A549 (cell line): Measurements from ENCODE around the gene CABP7. TPM values are rescaled to one million over a fixed set of nuclear protein-coding genes. Genes with fewer than 3 reads are reported as not detected.

Experiments
- ATAC-seq, 2 experiments: fragments of 200-7000 bp in 1 of 2; fragments of >200 bp in 1 of 2; cut with Nextera tagmentation in 1 of 2; cut with Tn5 transposase in 1 of 2; 3 replicates each; pipeline versions ENCODE4 v1.8.0 to v1.9.1; 2018 to 2020; ENCODE audit warnings: mild to moderate bottlenecking in 1 of 2, moderate library complexity in 1 of 2
- CTCF ChIA-PET: fragments of 300-600 bp; sonication (Branson Sonifier 250); formaldehyde crosslinking; extraction: SDS; loops from one replicate; lab custom pipeline; 2021; ENCODE audit warnings: antibody characterized with exemption, inconsistent platforms; lab: Yijun Ruan, JAX
- POLR2A ChIA-PET: fragments of 350-600 bp; formaldehyde crosslinking; extraction: SDS; loops from one replicate; lab custom pipeline; 2021; ENCODE audit warnings: antibody characterized with exemption, inconsistent platforms; lab: Yijun Ruan, JAX
- DNase-seq, 2 experiments: peaks; one replicate each; pipeline versions ENCODE4 v3.0.0 to v3.0.0-alpha.2; 2011 to 2016; ENCODE audit warnings: low read depth in 1 of 2, low spot score in 1 of 2
- FAIRE-seq: peaks from 2 replicates; lab custom pipeline; 2011; peaks lifted over from hg19 to GRCh38; lab: Jason Lieb, UNC
- H3K27ac ChIP-seq, 2 experiments: fragments of >200 bp; sonication (Bioruptor Twin); formaldehyde crosslinking; 3 replicates each; pipeline ENCODE4 v1.5.1; 2016 to 2017
- H3K4me1 ChIP-seq: fragments of >200 bp; sonication (Bioruptor Twin); formaldehyde crosslinking; 3 replicates; pipeline ENCODE4 v1.6.1; 2016
- H3K4me2 ChIP-seq: fragments of >200 bp; sonication (Bioruptor Twin); formaldehyde crosslinking; 3 replicates; pipeline ENCODE4 v1.6.1; 2016
- H3K4me3 ChIP-seq: fragments of >200 bp; sonication (Bioruptor Twin); formaldehyde crosslinking; 3 replicates; pipeline ENCODE4 v1.5.1; 2016
- H3K9me3 ChIP-seq: fragments of >200 bp; sonication (Bioruptor Twin); formaldehyde crosslinking; 3 replicates; pipeline ENCODE4 v1.6.1; 2016
- CBX2 ChIP-seq: fragments of 200-600 bp; sonication (generic); IDR thresholded peaks from 2 replicates; pipeline ENCODE4 v1.6.1; 2016; ENCODE audit warnings: low read depth, mild to moderate bottlenecking, borderline replicate concordance
- CEBPB ChIP-seq, 2 experiments: fragments of >200 bp in 1 of 2; sonication (Bioruptor Twin) in 1 of 2; formaldehyde crosslinking in 1 of 2; IDR thresholded peaks; 2 replicates each; pipeline ENCODE4 v1.6.1; 2012 to 2016
- CHD2 ChIP-seq: fragments of 150-350 bp; IDR thresholded peaks from 2 replicates; pipeline ENCODE4 v1.6.1; 2014; ENCODE audit warnings: low read length; ENCODE audit not compliant: partially characterized antibody
- CHD4 ChIP-seq: fragments of 200-600 bp; sonication (generic); IDR thresholded peaks from 2 replicates; pipeline ENCODE4 v1.6.1; 2016; ENCODE audit warnings: antibody characterized with exemption, mild to moderate bottlenecking, borderline replicate concordance
- EHF ChIP-seq: fragments of 250-450 bp; sonication (Bioruptor Pico); IDR thresholded peaks from 2 replicates; pipeline ENCODE4 v1.5.0; 2020; ENCODE audit warnings: mild to moderate bottlenecking
- EHMT2 ChIP-seq: fragments of 200-600 bp; sonication (generic); IDR thresholded peaks from 2 replicates; pipeline ENCODE4 v1.6.1; 2016; ENCODE audit warnings: antibody characterized with exemption, low read depth, mild to moderate bottlenecking, moderate library complexity
- EP300 ChIP-seq, 2 experiments: fragments of >200 bp; sonication (Bioruptor Twin); formaldehyde crosslinking; IDR thresholded peaks; 2 replicates in 1 of 2; 3 replicates in 1 of 2; pipeline ENCODE4 v1.6.1; 2016 to 2017
- FOSB ChIP-seq: fragments of 250-450 bp; sonication (Bioruptor Pico); IDR thresholded peaks from 2 replicates; pipeline ENCODE4 v1.5.0; 2020; ENCODE audit warnings: mild to moderate bottlenecking, moderate library complexity
- HDAC2 ChIP-seq: fragments of 200-600 bp; sonication (generic); IDR thresholded peaks from 2 replicates; pipeline ENCODE4 v1.6.1; 2016
- JUN ChIP-seq, 2 experiments: fragments of >200 bp; sonication (Bioruptor Twin); formaldehyde crosslinking; IDR thresholded peaks; 2 replicates in 1 of 2; 3 replicates in 1 of 2; pipeline ENCODE4 v1.6.1; 2016 to 2017
- JUNB ChIP-seq: fragments of >200 bp; sonication (Bioruptor Twin); formaldehyde crosslinking; IDR thresholded peaks from 2 replicates; pipeline ENCODE4 v1.6.1; 2016
- KDM1A ChIP-seq: fragments of 200-600 bp; sonication (generic); IDR thresholded peaks from 2 replicates; pipeline ENCODE4 v1.6.1; 2016; ENCODE audit warnings: low read depth, mild to moderate bottlenecking
- KDM5A ChIP-seq: fragments of 200-600 bp; sonication (generic); IDR thresholded peaks from 2 replicates; pipeline ENCODE4 v1.6.1; 2016; ENCODE audit warnings: antibody characterized with exemption, mild to moderate bottlenecking
- MAFK ChIP-seq: fragments of 450-650 bp; IDR thresholded peaks from 2 replicates; pipeline ENCODE4 v1.6.1; 2014; ENCODE audit not compliant: partially characterized antibody
- NFE2L2 ChIP-seq: fragments of 150-350 bp; conservative IDR thresholded peaks from 2 replicates; pipeline ENCODE4 v1.6.1; 2014; ENCODE audit warnings: low read length
- NR3C1 ChIP-seq: fragments of >200 bp; sonication (Bioruptor Twin); formaldehyde crosslinking; IDR thresholded peaks from 3 replicates; pipeline ENCODE4 v1.6.1; 2017
- POLR2A ChIP-seq: IDR thresholded peaks from 2 replicates; pipeline ENCODE4 v1.6.1; 2012; ENCODE audit warnings: mild to moderate bottlenecking, low read length
- POLR2AphosphoS2 ChIP-seq: conservative IDR thresholded peaks from 2 replicates; pipeline ENCODE4 v1.6.1; 2012; ENCODE audit warnings: low read length, improper control_type of control experiment, inconsistent platforms
- RAD21 ChIP-seq, 2 experiments: fragments of >200 bp in 1 of 2; sonication (Bioruptor Twin) in 1 of 2; formaldehyde crosslinking in 1 of 2; IDR thresholded peaks in 1 of 2; conservative IDR thresholded peaks in 1 of 2; 2 replicates in 1 of 2; 3 replicates in 1 of 2; pipeline ENCODE4 v1.6.1; 2012 to 2018; ENCODE audit warnings: inconsistent platforms in 1 of 2
- RARB ChIP-seq: fragments of 250-450 bp; sonication (Bioruptor Pico); IDR thresholded peaks from 2 replicates; pipeline ENCODE4 v1.8.0; 2021; ENCODE audit warnings: mild to moderate bottlenecking, moderate library complexity
- RNF2 ChIP-seq: fragments of 200-600 bp; sonication (generic); IDR thresholded peaks from 2 replicates; pipeline ENCODE4 v1.6.1; 2016; ENCODE audit warnings: low read depth, mild to moderate bottlenecking, antibody characterized with exemption, moderate library complexity, borderline replicate concordance
- ZC3H11A ChIP-seq: fragments of 450-650 bp; IDR thresholded peaks from 2 replicates; pipeline ENCODE4 v1.6.1; 2014; ENCODE audit warnings: antibody characterized with exemption, mild to moderate bottlenecking
- ZFP36 ChIP-seq: fragments of 450-650 bp; IDR thresholded peaks from 2 replicates; pipeline ENCODE4 v1.6.1; 2014; ENCODE audit warnings: borderline replicate concordance; ENCODE audit not compliant: partially characterized antibody
- WGBS: methylation state at CpG from one replicate; pipeline ENCODE4 v1.1.6; 2017; ENCODE audit errors: missing lambda C conversion rate; 5-methylcytosine and 5-hydroxymethylcytosine counted together
- polyA minus RNA-seq: library from RNA; depleted of rRNA, polyadenylated mRNA; stranded (reverse); fragments of >200 nt; gene quantifications from 2 replicates; pipeline ENCODE4 v1.2.3, GENCODE V29; 2011; rRNA and poly(A)+ RNA removed
- polyA plus RNA-seq, 4 experiments: library from polyadenylated mRNA; depleted of rRNA in 3 of 4; stranded (reverse); fragments of >200 nt; fragmentation: RNase III in 1 of 4; extraction: RNeasy Plus Mini Kit Qiagen cat#74134 plus additional on column Dnase treatment in 1 of 4; gene quantifications; 2 replicates in 3 of 4; 3 replicates in 1 of 4; pipeline ENCODE4 v1.2.3, GENCODE V29; 2011 to 2017
- TF ChIP-seq, protein P1 (sequence below): fragments of >200 bp; sonication (Bioruptor Twin); formaldehyde crosslinking; IDR thresholded peaks from 2 replicates; pipeline ENCODE4 v1.6.1; 2016
- TF ChIP-seq, protein P2 (sequence below): fragments of 250-450 bp; sonication (Bioruptor Pico); IDR thresholded peaks from 2 replicates; pipeline ENCODE4 v1.5.0; 2021; ENCODE audit warnings: mild to moderate bottlenecking, moderate library complexity, borderline replicate concordance
- TF ChIP-seq, protein P3 (sequence below): fragments of 200-600 bp; sonication (generic); IDR thresholded peaks from 2 replicates; pipeline ENCODE4 v1.6.1; 2016; ENCODE audit warnings: antibody characterized with exemption, mild to moderate bottlenecking, moderate library complexity

Gene CABP7
- polyA plus RNA-seq (2011; rRNA removed) = 0.05 and 0.09 TPM in 2 replicates
- polyA plus RNA-seq (2012; cell fraction: cytosol; rRNA removed) = 0.15 and 0.21 TPM in 2 replicates
- 0.17 and 0.27 TPM in 2 replicates for polyA plus RNA-seq (2012; cell fraction: nucleus; rRNA removed)
- polyA plus RNA-seq (2017; fragmentation: RNase III; extraction: RNeasy Plus Mini Kit Qiagen cat#74134 plus additional on column Dnase treatment) = 0.13 to 0.17 TPM (median 0.15 TPM) in 3 replicates
- polyA minus RNA-seq = 0.15 and 0.21 TPM in 2 replicates

DNA sequence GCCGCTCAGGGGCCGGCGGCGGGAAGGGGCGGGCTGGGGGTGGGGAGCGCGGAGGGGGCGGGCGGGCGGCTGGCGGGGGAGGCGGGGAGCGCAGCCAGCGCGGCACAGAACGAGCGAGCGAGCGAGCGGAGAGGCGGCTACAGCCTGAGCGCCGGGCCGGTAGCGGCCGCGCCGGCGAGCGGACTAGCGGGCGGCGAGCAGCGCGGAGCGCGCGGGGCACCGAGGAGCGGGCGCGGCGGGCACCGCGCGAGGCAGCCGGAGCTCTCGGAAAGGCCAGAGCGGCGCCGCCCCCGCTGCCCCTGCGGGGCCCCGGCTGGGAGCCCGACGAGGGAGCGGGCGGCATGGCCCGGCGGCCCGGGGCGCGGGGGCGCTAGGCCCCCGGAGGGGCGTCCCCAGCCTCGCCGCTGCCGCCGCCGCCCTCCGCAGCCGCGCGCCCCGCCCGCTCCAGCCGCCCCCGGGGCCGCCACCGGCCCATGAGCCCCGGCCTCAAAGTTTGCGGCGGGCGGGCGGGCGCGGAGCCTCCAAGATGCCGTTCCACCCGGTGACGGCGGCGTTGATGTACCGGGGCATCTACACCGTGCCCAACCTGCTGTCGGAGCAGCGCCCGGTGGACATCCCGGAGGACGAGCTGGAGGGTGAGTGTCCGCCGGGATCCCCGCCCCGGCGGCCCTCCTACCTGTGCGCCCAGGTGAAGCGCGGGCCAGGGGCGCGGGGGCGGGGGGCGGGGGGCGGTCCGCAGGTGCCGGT lies at the start of gene CABP7:
TSS of gene CABP7 (plus strand) at position 105 of the 747 bp plus-strand sequence. CDS start at position 527, 422 bp downstream.
- no peak; a peak in 1 of 6 replicates for ATAC-seq
- peak within 1 kb of the TSS; percentile 83 for H3K4me2 ChIP-seq
- DNase-seq = no peak
- FAIRE-seq = no peak
- TF ChIP-seq EHF (CRISPR knock-in tag) (no peak), ZC3H11A (no peak), EHMT2 (no peak), CHD2 (no peak), CEBPB (IDR thresholded peaks at IDR 0.05) (no peak), RAD21 (conservative IDR thresholded peaks at IDR 0.05 in 1 of 2, IDR thresholded peaks at IDR 0.05 in 1 of 2) (no peak), NR3C1 (no peak), KDM1A (no peak)
- peak within 1 kb of the TSS; percentile 47 for H3K4me3 ChIP-seq
- ChIA-PET POLR2A (no interaction called here), CTCF (no interaction called here)
- H3K4me1 ChIP-seq = peaks cover 4% of the 10 kb centered on the region; the same call in 1 of the 3 replicates
- WGBS = 0% methylated on average over 3 of the region's 115 CpGs
- peak within 1 kb of the TSS in 1 of 2 experiments; percentile 53; a peak in 3 of 6 replicates for H3K27ac ChIP-seq
- no peaks in the 10 kb centered on the region for H3K9me3 ChIP-seq

DNA sequence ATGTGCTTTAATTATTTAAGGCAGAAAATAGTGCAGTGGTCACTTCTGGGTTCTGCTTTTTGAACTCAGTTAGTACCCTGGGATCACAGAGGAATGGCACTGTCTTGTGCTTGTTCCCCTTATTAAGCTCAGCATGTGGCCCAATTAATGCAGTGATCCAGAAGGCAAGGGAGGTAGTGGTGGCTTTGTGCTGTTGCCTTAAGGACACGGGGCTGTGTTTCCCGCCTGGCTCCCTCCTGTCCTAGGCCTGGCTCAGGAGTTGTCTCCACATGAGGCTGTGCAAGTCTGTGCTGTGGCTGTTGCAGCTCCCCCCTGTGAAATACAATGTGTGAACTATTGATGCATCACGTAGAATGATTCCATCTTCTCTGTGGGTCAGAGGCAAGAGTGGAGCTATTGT lies 49.2 kb upstream of the CABP7 start:
- no peak overlapping the region for H3K4me3 ChIP-seq
- TF ChIP-seq KDM1A (no peak), RARB (CRISPR knock-in tag) (no peak), FOSB (CRISPR knock-in tag) (no peak), RNF2 (no peak), ZFP36 (no peak), POLR2A (no peak), MAFK (no peak), POLR2AphosphoS2 (no peak)
- TF ChIP-seq, protein P1, sequence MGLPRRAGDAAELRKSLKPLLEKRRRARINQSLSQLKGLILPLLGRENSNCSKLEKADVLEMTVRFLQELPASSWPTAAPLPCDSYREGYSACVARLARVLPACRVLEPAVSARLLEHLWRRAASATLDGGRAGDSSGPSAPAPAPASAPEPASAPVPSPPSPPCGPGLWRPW = no peak
- no peak for DNase-seq
- ATAC-seq = no peak
- ChIA-PET CTCF (interaction anchor here (0.5 to 0.9 kb wide), 2 partner anchors 15 to 488 kb away, joined by 3 read pairs; no protein-coding TSS in a partner anchor), POLR2A (no interaction called here)
- 75% methylated on average over 2 of the region's 3 CpGs for WGBS
- no peaks in the 10 kb centered on the region for H3K9me3 ChIP-seq
- H3K27ac ChIP-seq = no peak overlapping the region
- no peak overlapping the region for H3K4me2 ChIP-seq
- no peak for FAIRE-seq
- no peaks in the 10 kb centered on the region for H3K4me1 ChIP-seq

DNA sequence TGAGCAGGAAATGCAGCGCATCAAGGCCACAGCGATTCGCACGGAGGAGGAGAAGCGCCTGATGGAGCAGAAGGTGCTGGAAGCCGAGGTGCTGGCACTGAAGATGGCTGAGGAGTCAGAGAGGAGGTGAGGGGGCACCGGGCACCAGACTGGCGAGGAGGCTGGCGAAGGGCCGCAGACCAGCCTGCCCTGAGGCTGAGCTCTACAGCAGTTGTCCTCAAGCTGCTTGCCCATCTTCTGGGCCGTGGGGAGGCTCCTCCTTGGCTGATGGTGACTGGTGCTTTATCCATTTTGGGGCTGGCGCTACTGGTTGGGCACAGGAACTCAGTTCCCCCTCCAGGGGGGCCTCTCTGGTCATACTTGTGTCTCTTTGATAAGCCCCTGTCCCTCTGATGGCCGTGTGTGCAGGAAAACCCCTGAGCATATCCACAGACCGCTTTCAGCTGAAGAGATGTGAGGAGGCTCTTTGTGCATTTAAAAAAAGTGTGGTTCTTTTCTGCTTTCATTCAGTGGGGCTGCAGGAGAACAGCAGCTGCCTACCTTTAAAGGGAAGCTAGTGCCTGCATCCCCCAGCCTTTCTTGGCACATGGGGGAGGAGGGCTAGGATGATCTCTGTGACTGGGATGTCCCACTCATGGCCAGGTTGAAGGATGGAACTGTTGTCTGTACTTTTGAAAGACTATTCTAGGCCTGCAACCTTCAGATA lies 46.3 kb upstream of the CABP7 start:
- CTCF ChIA-PET = interaction anchor here (1.1 kb wide), 2 partner anchors 14 to 415 kb away, joined by 3 to 6 read pairs; no protein-coding TSS in a partner anchor
- no peaks in the 10 kb centered on the region for H3K4me1 ChIP-seq
- POLR2A ChIA-PET = no interaction called here
- no peak for TF ChIP-seq KDM5A
- TF ChIP-seq, protein P2, sequence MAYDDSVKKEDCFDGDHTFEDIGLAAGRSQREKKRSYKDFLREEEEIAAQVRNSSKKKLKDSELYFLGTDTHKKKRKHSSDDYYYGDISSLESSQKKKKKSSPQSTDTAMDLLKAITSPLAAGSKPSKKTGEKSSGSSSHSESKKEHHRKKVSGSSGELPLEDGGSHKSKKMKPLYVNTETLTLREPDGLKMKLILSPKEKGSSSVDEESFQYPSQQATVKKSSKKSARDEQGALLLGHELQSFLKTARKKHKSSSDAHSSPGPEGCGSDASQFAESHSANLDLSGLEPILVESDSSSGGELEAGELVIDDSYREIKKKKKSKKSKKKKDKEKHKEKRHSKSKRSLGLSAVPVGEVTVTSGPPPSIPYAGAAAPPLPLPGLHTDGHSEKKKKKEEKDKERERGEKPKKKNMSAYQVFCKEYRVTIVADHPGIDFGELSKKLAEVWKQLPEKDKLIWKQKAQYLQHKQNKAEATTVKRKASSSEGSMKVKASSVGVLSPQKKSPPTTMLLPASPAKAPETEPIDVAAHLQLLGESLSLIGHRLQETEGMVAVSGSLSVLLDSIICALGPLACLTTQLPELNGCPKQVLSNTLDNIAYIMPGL (CRISPR knock-in tag) = no peak
- no peak for TF ChIP-seq CHD4
- no peak for TF ChIP-seq JUN (IDR thresholded peaks at IDR 0.05)
- TF ChIP-seq JUNB = no peak
- no peak for TF ChIP-seq ZFP36
- TF ChIP-seq CBX2 = no peak
- no peak for TF ChIP-seq RARB (CRISPR knock-in tag)
- TF ChIP-seq, protein P3, sequence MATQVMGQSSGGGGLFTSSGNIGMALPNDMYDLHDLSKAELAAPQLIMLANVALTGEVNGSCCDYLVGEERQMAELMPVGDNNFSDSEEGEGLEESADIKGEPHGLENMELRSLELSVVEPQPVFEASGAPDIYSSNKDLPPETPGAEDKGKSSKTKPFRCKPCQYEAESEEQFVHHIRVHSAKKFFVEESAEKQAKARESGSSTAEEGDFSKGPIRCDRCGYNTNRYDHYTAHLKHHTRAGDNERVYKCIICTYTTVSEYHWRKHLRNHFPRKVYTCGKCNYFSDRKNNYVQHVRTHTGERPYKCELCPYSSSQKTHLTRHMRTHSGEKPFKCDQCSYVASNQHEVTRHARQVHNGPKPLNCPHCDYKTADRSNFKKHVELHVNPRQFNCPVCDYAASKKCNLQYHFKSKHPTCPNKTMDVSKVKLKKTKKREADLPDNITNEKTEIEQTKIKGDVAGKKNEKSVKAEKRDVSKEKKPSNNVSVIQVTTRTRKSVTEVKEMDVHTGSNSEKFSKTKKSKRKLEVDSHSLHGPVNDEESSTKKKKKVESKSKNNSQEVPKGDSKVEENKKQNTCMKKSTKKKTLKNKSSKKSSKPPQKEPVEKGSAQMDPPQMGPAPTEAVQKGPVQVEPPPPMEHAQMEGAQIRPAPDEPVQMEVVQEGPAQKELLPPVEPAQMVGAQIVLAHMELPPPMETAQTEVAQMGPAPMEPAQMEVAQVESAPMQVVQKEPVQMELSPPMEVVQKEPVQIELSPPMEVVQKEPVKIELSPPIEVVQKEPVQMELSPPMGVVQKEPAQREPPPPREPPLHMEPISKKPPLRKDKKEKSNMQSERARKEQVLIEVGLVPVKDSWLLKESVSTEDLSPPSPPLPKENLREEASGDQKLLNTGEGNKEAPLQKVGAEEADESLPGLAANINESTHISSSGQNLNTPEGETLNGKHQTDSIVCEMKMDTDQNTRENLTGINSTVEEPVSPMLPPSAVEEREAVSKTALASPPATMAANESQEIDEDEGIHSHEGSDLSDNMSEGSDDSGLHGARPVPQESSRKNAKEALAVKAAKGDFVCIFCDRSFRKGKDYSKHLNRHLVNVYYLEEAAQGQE = no peak
- no peak for TF ChIP-seq EP300 (IDR thresholded peaks at IDR 0.05)
- TF ChIP-seq, protein P1 = no peak
- no peak for TF ChIP-seq EHMT2
- TF ChIP-seq MAFK = no peak
- no peak for TF ChIP-seq NFE2L2
- TF ChIP-seq HDAC2 = no peak

More for the DNA sequence above, 46.3 kb upstream of the CABP7 start:
- Histone ChIP-seq H3K9me3 (no peaks in the 10 kb centered on the region), H3K4me3 (no peak overlapping the region), H3K27ac (no peak overlapping the region), H3K4me2 (no peak overlapping the region)
- DNase-seq (no peak), FAIRE-seq (no peak), ATAC-seq (no peak)
- WGBS = 96% methylated on average over 13 of the region's 14 CpGs
